ENCODE measurements around the gene CCNQ.

Gene CCNQ

DNA sequence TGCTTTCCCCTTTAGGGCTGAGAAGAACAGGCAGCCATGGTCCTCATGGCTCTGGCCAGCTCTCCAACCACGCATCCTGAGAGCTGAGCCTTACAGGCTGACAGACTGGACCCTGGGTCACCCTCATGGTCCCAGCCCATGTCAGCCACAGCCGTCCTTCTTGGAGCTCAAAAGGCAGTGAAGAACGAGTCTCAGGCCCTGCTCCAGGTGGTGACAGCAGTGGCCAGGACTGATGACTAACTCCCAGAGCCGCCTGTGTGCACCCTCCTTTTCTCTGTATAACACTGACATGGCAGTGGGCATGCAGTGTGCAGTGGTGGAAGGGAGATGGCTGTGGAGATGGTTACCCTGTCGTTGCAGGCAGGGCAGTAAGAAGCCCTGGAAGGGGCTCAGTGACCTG lies 37.8 kb upstream of the CCNQ start:
- DNase-seq, result no peak

- no peak for DNase-seq
Observed at GRCh38 chrX:153635788-153636668, 37.1 kb upstream of the CCNQ start.

DNA sequence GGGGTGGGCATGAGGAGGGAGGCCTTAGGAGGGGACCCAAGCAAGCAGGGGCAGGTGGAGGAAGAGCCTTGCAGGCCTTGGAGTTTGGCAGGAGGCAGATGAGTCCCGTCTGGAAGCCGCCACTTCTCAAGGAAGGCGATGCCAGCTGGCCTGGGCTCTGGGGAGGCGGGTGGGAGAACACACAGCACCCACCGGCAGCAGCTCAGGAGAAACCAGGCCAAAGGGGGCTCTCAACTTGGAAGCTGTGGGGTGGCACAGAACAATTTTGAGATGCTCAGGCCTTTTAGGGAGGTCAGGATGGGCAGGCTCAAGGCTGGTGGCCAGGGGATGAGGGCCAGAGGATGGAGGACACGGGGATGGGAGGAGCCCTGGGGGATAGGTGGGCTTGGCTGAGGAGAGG lies 36.4 kb upstream of the CCNQ start:
- DNase-seq, result no peak

DNA sequence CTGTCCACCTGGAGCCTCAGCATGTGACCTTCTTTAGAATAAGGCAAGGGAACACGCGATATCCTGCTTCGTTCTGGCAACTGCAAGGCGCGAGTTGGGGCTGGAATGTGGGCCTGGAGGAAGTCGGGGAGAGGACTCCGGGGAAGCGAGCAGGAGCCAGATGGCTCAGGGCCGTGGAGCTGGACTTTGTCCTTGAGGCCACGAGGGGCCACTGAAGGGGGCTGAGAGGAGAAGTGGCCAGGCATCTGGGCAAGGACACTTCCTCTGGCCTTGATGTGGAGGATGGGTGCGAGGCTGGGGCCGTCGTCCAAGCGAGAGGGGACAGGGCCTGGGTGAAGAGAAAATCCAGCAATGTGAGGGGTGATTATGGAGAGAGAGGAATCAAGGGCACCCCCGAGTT lies 35.9 kb upstream of the CCNQ start:
- DNase-seq, result no peak

GRCh38 chrX:153634236-153634635 lies 35.3 kb upstream of the CCNQ start:
- DNase-seq, result no peak

GRCh38 chrX:153633607-153634180 lies 34.8 kb upstream of the CCNQ start:
- no peak for DNase-seq

- no peak for DNase-seq
Observed at GRCh38 chrX:153633048-153633447, 34.1 kb upstream of the CCNQ start.

- DNase-seq, result no peak
Observed at GRCh38 chrX:153632595-153632946, 33.6 kb upstream of the CCNQ start.

DNA sequence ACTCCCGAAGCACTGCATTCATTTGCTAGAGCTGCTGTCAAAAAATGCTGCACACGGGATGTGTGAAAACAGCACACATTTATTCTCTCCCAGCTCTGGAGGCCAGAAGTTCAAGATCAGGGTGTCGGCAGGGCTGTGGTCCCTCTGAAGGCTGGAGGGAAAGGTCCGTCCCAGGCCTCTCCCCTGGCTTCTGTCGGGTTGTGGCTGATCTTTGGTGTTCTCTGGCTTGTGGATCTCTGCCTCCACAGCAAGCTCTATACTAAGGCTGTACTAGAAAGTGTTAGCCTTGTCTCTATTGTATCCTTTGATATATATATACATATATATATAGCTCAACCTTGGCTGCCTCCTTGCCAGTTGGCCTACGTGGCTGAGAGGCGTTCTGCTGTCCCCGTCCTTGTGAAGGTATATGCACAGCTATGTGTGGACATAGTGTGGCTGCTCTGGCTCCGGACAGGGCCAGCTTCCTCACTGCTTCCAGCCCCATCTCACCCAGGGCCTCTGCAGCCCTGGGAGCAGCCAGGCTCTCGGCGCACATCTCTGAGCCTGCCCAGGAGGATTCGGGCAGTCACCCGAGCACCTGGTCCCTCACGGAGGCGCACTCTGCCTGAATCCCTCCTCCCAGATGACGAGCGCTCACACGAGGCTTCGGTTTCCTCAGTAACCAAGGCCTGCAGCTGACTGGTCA lies 33.1 kb upstream of the CCNQ start:
- DNase-seq, result no peak

DNA sequence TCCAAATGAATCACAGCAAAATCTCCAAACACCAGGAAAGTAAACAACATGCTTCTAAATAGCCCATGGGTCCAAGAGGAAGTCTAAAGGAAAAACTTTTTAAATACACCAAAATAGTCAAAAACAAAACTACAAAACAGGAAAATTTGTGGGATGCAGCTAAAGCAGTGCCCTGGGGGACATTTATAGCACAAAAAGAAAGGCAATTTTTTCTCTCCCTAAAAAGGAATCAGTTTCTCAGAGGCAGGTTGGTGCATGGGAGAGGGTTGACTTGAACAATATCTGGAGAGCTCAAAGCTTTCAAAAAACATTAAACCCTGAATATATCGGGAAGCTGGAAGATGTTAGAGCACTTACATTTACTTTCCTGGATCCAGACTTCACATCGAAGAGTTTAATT lies 32.4 kb upstream of the CCNQ start:
- DNase-seq, result no peak

DNA sequence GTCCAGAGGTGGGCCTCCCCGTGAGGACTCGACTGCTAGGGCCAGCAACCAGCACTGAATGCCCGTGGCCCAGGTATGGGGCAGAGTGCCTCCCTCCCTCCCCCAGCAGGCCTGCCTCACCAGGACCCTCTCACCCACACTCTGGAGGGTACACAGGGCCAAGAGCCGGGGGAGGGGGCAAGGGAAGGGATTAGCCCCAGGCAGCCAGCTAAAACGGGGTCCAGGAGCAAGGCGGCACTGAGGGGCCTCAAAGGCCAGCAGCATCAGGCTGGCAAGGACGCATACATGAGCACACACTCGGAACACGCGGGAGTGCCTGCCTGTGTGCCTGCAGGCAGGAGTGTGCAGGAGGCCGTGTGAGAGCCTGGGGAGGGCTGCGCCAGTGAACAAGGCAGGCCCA lies 29.7 kb upstream of the CCNQ start:
- no peak for DNase-seq

- no peak for DNase-seq
Observed at GRCh38 chrX:153628129-153628528, 29.2 kb upstream of the CCNQ start.

DNA sequence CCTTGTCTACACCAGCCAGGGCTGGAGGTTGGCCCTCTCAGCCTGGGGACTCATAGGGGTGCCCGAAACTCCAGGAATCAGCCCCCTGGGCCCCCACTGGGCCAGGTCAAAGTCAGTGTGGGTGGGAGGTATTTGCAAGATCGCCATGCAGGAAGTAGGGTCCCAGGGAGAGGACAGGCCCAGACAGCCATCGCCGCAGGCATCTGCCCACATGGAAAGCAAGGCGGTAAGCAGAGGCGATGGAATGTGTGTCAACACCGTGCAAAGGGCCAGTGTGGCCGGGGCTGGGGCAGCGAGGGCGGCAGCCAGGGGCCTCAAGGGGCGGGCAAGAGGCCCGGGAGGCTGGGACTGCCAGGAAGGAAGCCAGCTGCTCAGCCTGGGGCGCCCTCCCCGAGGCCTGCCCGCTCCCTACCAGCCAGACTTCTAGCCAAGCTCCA lies 28.8 kb upstream of the CCNQ start:
- no peak for DNase-seq

- no peak for DNase-seq
Observed at GRCh38 chrX:153626863-153627674, 28.1 kb upstream of the CCNQ start.

DNA sequence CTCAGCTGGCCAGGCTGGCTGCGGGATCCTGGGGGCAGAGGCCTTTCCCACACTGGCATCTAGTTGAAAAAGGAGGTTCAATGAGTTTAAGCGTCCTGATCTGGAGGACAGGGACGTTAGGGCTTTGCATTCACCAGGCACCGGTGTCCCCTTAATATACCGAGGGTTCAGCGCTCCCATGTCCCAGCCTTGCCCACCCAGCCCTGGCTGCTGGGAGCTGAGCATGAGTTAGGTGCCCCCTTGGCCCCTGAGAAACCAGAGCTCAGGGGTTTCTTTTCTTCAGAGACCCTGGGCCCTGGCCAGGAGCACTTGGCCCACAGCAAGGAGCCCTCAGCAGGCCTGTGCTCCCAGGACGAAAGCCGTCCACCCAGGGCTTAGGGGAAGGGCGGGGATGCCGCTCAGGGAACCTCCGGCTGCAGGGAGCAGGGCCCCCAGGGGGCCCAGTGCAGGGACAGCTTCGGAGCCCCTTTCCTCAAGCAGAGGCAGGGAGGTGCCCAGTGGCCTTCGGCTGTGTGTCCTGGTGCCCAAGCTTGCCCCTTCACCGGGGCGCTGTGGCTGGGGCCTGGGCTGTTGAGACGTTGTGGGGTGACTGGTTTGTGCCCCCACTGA lies 27.2 kb upstream of the CCNQ start:
- DNase-seq, result no peak

DNA sequence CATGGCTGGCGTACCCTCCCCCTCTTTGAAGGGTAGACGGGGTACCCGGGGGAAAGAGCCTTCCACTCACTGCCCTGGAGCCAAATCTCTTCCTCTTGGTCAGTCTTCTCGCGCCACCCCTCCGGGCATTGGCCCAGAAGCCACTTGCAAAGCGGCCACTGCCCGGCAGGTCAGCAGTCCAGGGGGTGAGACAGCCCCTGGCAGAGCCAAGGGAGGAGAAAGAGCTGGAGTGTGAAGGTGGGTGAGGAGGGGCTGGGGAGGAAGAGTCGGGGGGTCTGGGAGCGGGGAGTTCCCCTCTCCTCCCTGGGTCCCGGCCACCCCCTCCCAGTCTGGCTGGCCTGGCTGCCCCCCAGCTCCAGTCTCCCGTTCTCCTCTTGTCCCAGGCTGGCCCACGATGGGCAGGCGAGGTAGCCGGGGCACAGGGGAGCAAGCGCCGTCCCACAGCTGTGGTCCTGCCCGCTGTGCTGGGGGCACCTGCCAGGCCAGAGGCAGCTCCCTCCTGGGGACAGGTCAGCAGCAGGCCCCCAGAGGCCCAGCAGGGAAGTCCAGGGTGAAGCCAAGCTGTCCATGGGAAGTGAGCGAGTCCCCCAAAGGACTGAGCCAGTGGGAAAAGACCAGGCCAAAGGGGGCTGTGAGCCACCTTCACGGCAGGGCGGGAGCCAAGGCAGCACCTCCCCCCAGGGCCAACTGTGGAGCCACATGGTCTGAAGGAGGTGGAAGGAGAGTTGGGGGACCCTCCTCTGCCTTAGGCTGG lies 26.5 kb upstream of the CCNQ start:
- DNase-seq, result no peak

DNA sequence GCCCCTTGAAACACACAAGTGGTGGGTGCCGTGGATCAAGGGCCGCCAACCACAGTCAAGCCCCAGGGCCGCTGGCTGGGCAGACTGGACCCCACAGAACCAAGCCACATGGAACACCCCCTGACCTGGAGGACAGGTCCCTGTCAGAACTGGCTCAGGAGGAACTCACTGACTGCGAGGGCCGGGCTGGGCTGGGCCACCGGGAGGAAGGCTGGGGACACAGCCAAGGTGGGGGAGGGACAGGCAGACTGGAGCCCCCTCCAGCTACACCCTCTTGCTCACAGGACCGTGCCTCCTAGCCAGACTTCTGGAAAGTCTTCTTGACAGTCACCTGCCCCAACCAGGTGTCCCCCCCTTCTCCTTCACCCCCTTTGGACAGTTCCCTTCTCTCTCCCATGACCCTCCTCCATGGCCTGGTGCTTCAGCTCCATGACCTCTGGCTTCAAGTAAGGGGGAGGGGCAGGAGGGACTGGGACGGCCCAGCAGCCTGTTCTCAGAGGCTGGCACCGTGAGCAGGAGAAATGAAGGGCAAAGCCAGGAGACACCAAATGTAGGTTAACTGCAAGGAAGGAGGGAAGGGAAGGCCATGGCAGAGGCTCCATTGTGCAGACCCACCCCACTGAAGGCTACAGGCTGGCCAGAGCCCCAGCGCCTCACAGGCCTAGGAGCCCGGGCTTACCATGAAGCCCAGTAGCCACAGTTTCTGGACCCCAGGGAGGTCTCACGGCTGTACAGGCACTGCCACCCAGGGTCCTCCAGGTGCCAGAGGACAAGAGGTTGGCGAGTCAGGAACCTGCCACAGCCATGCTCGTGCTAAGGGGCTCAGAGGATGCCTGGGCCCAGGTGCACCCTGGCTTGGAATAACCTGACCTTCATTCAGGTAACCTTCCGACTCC lies 25.5 kb upstream of the CCNQ start:
- DNase-seq, result no peak

GRCh38 chrX:153623310-153624029 lies 24.5 kb upstream of the CCNQ start:
- DNase-seq, result no peak

DNA sequence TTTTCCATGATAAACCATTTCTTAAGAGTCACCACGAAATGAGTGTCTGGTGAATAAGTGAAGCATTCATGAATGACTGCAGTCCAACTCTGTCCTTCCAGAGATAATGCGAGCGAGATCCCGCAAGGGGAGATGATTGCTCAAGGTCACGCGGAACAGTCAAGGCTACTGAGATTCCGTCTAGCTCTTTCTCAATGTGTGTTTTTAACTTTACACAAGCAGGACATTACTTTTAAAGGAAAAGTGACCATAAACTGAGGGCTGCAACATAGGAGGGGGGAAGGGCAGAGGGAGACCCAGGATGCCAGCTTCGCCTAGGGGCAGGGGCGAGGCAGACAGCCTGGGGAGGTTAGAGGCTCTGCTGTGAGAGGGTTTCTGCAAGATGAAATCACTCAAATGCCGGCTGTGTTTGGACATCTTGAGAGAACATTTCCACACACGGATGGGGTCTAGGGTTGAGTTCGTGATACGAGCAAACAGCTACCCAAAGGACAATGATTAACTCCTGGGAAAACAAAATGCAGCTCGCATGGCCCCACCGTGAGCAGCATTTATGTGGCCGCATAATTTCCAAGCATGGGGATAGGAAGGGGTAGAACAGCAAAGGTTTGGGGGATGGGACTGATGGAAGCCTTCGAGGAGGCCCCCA lies 23.8 kb upstream of the CCNQ start:
- DNase-seq, result no peak
